Right lobe of liver (tissue), 4 donors: ENCODE results near the gene HOXB4.

Experiments used
- POLR2A ChIP-seq: fragments of 450-650 bp; IDR thresholded peaks from one replicate; pipeline ENCODE4 v1.6.1; 2017; ENCODE audit warnings: antibody characterized with exemption, mild to moderate bottlenecking
- TF ChIP-seq, protein P1 (sequence below), 4 donors: fragments of 200-600 bp in 3 of 4; fragments of 450-650 bp in 1 of 4; IDR thresholded peaks; one replicate each; pipeline versions ENCODE4 v1.5.1 to v1.8.0; 2016 to 2022; ENCODE audit warnings: antibody characterized with exemption in 4 of 4, mild to moderate bottlenecking in 2 of 4
- donor health status: DM: no; HTN: no; CAD: no.
- donor health status: DM: no; HTN: no; CAD: no.
- donor health status: DM: no; HTN: yes; CAD: no.

DNA sequence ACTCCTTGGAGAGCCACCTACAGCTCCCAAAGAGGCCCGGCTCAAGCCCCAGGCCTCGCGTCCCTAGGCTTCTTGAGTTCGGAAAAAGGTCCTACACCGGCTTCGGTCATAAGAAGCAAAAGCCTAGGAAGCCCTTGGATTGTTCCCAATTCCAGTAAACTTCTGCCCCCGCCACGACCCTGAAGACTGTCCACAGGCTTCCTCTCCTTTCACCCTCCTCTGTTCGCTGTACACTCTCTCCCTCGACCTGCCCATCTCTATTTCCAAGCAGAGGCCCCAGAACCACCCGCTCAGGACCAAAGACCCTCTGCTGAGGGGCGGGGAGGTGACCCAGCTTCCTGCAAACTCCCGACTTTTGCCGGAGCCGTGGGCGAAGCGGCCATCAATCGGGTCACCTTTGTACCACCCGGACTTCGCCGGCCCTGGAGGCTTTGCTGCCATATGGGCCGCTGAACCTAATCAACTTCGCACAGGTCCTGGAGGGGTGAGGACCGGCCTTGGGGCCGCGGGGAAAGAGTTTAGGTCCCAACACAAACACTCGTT is 36.0 kb downstream of the HOXB4 start:
- TF ChIP-seq, protein P1, sequence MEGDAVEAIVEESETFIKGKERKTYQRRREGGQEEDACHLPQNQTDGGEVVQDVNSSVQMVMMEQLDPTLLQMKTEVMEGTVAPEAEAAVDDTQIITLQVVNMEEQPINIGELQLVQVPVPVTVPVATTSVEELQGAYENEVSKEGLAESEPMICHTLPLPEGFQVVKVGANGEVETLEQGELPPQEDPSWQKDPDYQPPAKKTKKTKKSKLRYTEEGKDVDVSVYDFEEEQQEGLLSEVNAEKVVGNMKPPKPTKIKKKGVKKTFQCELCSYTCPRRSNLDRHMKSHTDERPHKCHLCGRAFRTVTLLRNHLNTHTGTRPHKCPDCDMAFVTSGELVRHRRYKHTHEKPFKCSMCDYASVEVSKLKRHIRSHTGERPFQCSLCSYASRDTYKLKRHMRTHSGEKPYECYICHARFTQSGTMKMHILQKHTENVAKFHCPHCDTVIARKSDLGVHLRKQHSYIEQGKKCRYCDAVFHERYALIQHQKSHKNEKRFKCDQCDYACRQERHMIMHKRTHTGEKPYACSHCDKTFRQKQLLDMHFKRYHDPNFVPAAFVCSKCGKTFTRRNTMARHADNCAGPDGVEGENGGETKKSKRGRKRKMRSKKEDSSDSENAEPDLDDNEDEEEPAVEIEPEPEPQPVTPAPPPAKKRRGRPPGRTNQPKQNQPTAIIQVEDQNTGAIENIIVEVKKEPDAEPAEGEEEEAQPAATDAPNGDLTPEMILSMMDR (IDR thresholded peaks at IDR 0.05) = no peak
- no peak for TF ChIP-seq POLR2A
